ENCODE results near the gene E2F6. TPM values are rescaled to one million over a fixed set of nuclear protein-coding genes. Genes with fewer than 3 reads are reported as not detected.

Gene E2F6
- total and polyA plus RNA-seq, 2 of the 8 experiments (the other 6 are each of a cell fraction or from before 2014, with no cell fraction given), result 8.3 to 14.9 TPM

DNA sequence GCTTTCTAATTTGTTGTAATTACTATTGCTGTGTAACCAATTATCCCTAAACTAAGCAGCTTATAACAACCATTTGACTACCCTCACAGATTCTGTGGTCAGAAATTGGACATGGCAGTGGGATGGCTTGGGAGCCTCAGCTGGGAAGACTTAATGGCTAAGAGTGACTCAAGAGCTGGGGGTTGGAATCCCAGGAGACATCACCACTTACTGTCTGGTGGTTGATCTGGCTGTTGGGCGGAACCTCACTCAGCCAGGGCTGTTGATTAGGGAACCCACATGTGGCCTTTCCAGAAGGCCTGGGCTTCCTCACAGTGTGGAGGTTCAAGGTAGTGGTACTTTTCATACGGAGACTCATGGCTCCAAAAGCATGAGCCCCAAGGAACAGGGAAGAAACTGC is 49.8 kb downstream of the E2F6 start:
- Histone ChIP-seq H4K5ac (ENCODE audit: insufficient read length, low read depth, low read length) (no peak overlapping the region), H3K27ac (ENCODE audit: low read depth, low read length) (no peak overlapping the region), H2BK120ac (replicated peaks; ENCODE audit: low read depth, low read length) (no peak overlapping the region), H3K23me2 (ENCODE audit: low read depth, low read length) (no peaks in the 10 kb centered on the region), H4K91ac (replicated peaks; ENCODE audit: insufficient read length, low read length) (no peak overlapping the region), H3K23ac (ENCODE audit: insufficient read length) (no peak overlapping the region), H2BK20ac (ENCODE audit: low read length) (no peak overlapping the region), H3K27me3 (replicated peaks in 1 of 4; ENCODE audit: control insufficient read depth in 3 of 4, extremely low read depth in 1 of 4, insufficient read depth in 3 of 4, low read length in 3 of 4) (no peaks in the 10 kb centered on the region; a peak in 2 of 7 replicates), H3K4me2 (ENCODE audit: insufficient read depth in 1 of 2, low read depth in 2 of 2, low read length in 2 of 2) (no peak overlapping the region), H3K18ac (ENCODE audit: extremely low read depth, low read length) (no peak overlapping the region), H2AK5ac (ENCODE audit: low read depth, low read length) (no peak overlapping the region), H3K79me1 (ENCODE audit: low read depth, low read length) (no peaks in the 10 kb centered on the region), H2AFZ (ENCODE audit: low read length) (no peak overlapping the region), H4K8ac (ENCODE audit: extremely low read depth, insufficient read depth, low read length) (no peak overlapping the region), H3K79me2 (ENCODE audit: control insufficient read depth in 1 of 2, insufficient read depth in 2 of 2, low read length in 2 of 2) (no peaks in the 10 kb centered on the region), H3K9ac (replicated peaks in 1 of 4; ENCODE audit: extremely low read depth in 1 of 4, low read depth in 3 of 4, low read length in 3 of 4) (no peak overlapping the region), H3K4me3 (ENCODE audit: extremely low read depth in 1 of 4, insufficient read depth in 2 of 4, low read depth in 3 of 4, low read length in 4 of 4) (no peak overlapping the region), H2BK12ac (ENCODE audit: low read depth, low read length) (no peak overlapping the region), H2BK15ac (ENCODE audit: low read length) (no peak overlapping the region), H3K56ac (replicated peaks; ENCODE audit: insufficient read length, low read depth, low read length) (no peak overlapping the region), H3K36me3 (ENCODE audit: control insufficient read depth in 2 of 4, insufficient read depth in 4 of 4, low read length in 3 of 4) (no peaks in the 10 kb centered on the region), H3K9me3 (ENCODE audit: insufficient read depth in 2 of 2, low read depth in 1 of 2, low read length in 1 of 2) (peaks cover 15 to 21% of the 10 kb centered on the region in 2 experiments), H3K4me1 (replicated peaks in 1 of 4; ENCODE audit: control insufficient read depth in 3 of 4, insufficient read depth in 4 of 4, low read length in 3 of 4) (no peaks in the 10 kb centered on the region), H2BK5ac (ENCODE audit: low read depth, low read length) (no peak overlapping the region), H3K4ac (replicated peaks; ENCODE audit: insufficient read length, low read depth, low read length) (no peak overlapping the region), H3K14ac (ENCODE audit: insufficient read length) (no peak overlapping the region), H4K20me1 (replicated peaks in 1 of 2; ENCODE audit: control insufficient read depth in 1 of 2, insufficient read depth in 2 of 2, low read length in 2 of 2) (no peaks in the 10 kb centered on the region)
- ChIA-PET POLR2A (ENCODE audit: partially characterized antibody) (no interaction called here), CTCF (ENCODE audit: partially characterized antibody) (interaction anchor here (1.1 to 4.4 kb wide), 5 partner anchors 12 to 287 kb away, joined by 3 to 40 read pairs (median 3); a partner anchor contains a TSS)
- WGBS, 2 experiments (ENCODE audit: extremely low coverage in 1 of 2, insufficient coverage in 1 of 2, insufficient read length in 1 of 2, insufficient replicate concordance in 2 of 2, low coverage in 1 of 2, low lambda C conversion rate in 2 of 2, missing lambda C conversion rate in 1 of 2), result 95% methylated on average over 2 of the region's 2 CpGs; no CpG with 5 or more reads in 1 of the 2 experiments
- FAIRE-seq, result no peak
- DNase-seq (ENCODE audit: low read depth in 1 of 2, low spot score in 2 of 2), result no peak
- no peak for TF ChIP-seq HDAC2 (IDR thresholded peaks at IDR 0.05; ENCODE audit: borderline replicate concordance in 1 of 2, low read depth in 2 of 2, low read length in 2 of 2)
- no peak for TF ChIP-seq SP1 (IDR thresholded peaks at IDR 0.05; ENCODE audit: low read depth, low read length)
- TF ChIP-seq, protein P1, sequence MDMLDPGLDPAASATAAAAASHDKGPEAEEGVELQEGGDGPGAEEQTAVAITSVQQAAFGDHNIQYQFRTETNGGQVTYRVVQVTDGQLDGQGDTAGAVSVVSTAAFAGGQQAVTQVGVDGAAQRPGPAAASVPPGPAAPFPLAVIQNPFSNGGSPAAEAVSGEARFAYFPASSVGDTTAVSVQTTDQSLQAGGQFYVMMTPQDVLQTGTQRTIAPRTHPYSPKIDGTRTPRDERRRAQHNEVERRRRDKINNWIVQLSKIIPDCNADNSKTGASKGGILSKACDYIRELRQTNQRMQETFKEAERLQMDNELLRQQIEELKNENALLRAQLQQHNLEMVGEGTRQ (IDR thresholded peaks at IDR 0.05; ENCODE audit: low read length), result no peak
- no peak for TF ChIP-seq SAP30 (IDR thresholded peaks at IDR 0.05; ENCODE audit: insufficient read depth, insufficient replicate concordance, low read length)
- TF ChIP-seq RAD21 (IDR thresholded peaks at IDR 0.05 in 1 of 2, conservative IDR thresholded peaks at IDR 0.05 in 1 of 2; ENCODE audit: low read depth in 2 of 2, low read length in 2 of 2), result no peak

All from H1 (cell line).